Parathyroid adenoma (tissue), 2 donors: ENCODE data around the gene CDH18.
A peak's percentile ranks its signal among the peaks of the same experiment; 100 is the strongest.

Experiments used
- H2AFZ ChIP-seq: fragments of 300-600 bp; sonication (generic); one replicate; pipeline ENCODE4 v1.7.0; 2017; ENCODE audit warnings: antibody characterized with exemption, mild to moderate bottlenecking
- H3K27ac ChIP-seq: fragments of 300-600 bp; sonication (generic); one replicate; pipeline ENCODE4 v1.7.0; 2017
- H3K27me3 ChIP-seq: fragments of 300-600 bp; sonication (generic); one replicate; pipeline ENCODE4 v1.7.0; 2017; ENCODE audit warnings: low read length; ENCODE audit not compliant: control insufficient read depth, insufficient read depth
- H3K36me3 ChIP-seq: fragments of 300-600 bp; sonication (generic); one replicate; pipeline ENCODE4 v1.7.0; 2017; ENCODE audit warnings: low read length; ENCODE audit not compliant: control insufficient read depth, insufficient read depth
- H3K4me1 ChIP-seq: fragments of 300-600 bp; sonication (generic); one replicate; pipeline ENCODE4 v1.7.0; 2017; ENCODE audit warnings: control low read depth
- H3K4me2 ChIP-seq: fragments of 300-600 bp; sonication (generic); one replicate; pipeline ENCODE4 v1.7.0; 2017; ENCODE audit warnings: low read length
- H3K4me3 ChIP-seq: fragments of 300-600 bp; sonication (generic); one replicate; pipeline ENCODE4 v1.7.0; 2017; ENCODE audit warnings: low read depth, low read length
- H3K79me2 ChIP-seq: fragments of 300-600 bp; sonication (generic); one replicate; pipeline ENCODE4 v1.7.0; 2017; ENCODE audit warnings: control low read depth
- H3K9ac ChIP-seq: fragments of 300-600 bp; sonication (generic); one replicate; pipeline ENCODE4 v1.7.0; 2017; ENCODE audit warnings: mild to moderate bottlenecking
- H3K9me3 ChIP-seq: fragments of 300-600 bp; sonication (generic); one replicate; pipeline ENCODE4 v1.7.0; 2017; ENCODE audit warnings: low read length; ENCODE audit not compliant: control insufficient read depth
- TF ChIP-seq, protein P1 (sequence below): fragments of 300-600 bp; sonication (generic); IDR thresholded peaks from one replicate; pipeline ENCODE4 v1.7.0; 2017; ENCODE audit warnings: antibody characterized with exemption, mild to moderate bottlenecking
- donor health status: primary hyperparathyroidism.

The CDH18 gene

DNA sequence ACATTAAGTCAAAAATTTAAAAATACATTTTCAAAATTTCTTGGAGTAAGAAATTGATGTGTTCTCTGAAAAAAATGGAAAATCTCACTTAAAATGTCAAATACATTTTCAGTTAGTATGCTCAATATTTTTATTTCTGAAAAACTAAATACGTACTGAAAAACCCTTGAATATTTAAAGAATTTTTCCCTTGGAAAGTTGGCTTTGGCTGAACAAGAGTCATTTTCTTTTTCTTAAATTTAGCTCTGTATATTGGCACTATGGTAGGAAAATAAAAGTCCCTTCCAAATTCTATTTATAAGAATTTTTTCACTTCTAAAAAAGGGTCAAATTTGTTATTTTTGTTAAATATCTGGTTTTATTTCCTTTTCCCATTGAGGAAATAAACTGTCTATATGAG is 29.0 kb upstream of the CDH18 start:
- TF ChIP-seq, protein P1, sequence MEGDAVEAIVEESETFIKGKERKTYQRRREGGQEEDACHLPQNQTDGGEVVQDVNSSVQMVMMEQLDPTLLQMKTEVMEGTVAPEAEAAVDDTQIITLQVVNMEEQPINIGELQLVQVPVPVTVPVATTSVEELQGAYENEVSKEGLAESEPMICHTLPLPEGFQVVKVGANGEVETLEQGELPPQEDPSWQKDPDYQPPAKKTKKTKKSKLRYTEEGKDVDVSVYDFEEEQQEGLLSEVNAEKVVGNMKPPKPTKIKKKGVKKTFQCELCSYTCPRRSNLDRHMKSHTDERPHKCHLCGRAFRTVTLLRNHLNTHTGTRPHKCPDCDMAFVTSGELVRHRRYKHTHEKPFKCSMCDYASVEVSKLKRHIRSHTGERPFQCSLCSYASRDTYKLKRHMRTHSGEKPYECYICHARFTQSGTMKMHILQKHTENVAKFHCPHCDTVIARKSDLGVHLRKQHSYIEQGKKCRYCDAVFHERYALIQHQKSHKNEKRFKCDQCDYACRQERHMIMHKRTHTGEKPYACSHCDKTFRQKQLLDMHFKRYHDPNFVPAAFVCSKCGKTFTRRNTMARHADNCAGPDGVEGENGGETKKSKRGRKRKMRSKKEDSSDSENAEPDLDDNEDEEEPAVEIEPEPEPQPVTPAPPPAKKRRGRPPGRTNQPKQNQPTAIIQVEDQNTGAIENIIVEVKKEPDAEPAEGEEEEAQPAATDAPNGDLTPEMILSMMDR, result no peak
- no peaks in the 10 kb centered on the region for H3K36me3 ChIP-seq
- H3K27me3 ChIP-seq, result no peaks in the 10 kb centered on the region
- no peaks in the 10 kb centered on the region for H3K9me3 ChIP-seq
- no peaks in the 10 kb centered on the region for H3K79me2 ChIP-seq
- no peak overlapping the region for H2AFZ ChIP-seq
- H3K9ac ChIP-seq, result no peak overlapping the region
- H3K27ac ChIP-seq, result no peak overlapping the region
- no peak overlapping the region for H3K4me2 ChIP-seq
- H3K4me3 ChIP-seq, result no peak overlapping the region
- H3K4me1 ChIP-seq, result no peaks in the 10 kb centered on the region

DNA sequence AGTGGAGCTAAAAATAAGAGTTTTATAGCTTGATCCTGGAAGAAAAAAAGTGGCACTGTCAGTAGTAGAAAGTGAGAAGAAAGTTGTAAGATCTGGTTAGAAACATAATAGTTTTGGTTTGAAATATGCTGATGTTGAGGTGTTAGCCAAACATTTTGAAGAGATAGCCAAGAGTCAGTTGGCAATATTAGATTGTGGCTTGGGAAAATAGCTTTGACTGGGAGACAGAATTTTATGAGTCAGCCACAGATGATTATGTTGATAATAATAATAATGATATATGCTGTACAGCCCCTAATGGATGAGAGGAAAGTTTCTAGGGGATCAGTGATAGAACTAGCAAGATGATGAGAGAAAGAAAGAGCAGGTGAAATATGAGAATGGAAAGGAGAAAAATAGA is 12.4 kb upstream of the CDH18 start:
- Histone ChIP-seq H3K36me3 (no peaks in the 10 kb centered on the region), H3K27ac (no peak overlapping the region)
- TF ChIP-seq, protein P1, result no peak

DNA sequence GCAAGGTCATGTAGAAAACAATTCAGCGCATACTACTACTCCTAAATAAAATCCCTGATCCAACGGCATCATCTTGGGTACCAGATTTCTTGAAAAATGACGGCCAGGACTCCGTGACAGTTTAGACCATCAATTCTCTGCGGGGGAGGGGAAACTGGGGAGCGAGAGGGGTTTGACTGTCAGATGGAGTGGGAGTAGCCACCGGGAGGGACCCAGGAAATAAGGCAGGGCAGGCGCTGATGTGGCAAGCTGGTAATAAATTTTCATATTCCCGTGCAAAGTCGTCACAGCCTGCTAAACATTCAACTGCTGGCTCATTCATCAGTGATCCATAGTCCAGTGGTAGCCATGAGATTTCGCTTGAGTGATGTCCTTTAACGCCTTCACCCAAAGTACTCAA is 457 bp upstream of the CDH18 start:
- Histone ChIP-seq H3K27me3 (no peaks in the 10 kb centered on the region), H3K9me3 (no peaks in the 10 kb centered on the region), H3K4me2 (peak overlapping the region; percentile 62), H3K4me1 (no peaks in the 10 kb centered on the region), H3K4me3 (peak overlapping the region; percentile 35), H3K27ac (no peak overlapping the region), H3K36me3 (no peaks in the 10 kb centered on the region), H3K9ac (no peak overlapping the region), H3K79me2 (no peaks in the 10 kb centered on the region), H2AFZ (peak overlapping the region; percentile 35)
- TF ChIP-seq, protein P1, result no peak

More for the DNA sequence above, 12.4 kb upstream of the CDH18 start:
- no peak overlapping the region for H3K4me2 ChIP-seq
- H3K4me3 ChIP-seq, result no peak overlapping the region
- H3K9ac ChIP-seq, result no peak overlapping the region
- no peak overlapping the region for H2AFZ ChIP-seq
- H3K79me2 ChIP-seq, result no peaks in the 10 kb centered on the region
- H3K9me3 ChIP-seq, result no peaks in the 10 kb centered on the region
- H3K4me1 ChIP-seq, result no peaks in the 10 kb centered on the region
- H3K27me3 ChIP-seq, result no peaks in the 10 kb centered on the region

DNA sequence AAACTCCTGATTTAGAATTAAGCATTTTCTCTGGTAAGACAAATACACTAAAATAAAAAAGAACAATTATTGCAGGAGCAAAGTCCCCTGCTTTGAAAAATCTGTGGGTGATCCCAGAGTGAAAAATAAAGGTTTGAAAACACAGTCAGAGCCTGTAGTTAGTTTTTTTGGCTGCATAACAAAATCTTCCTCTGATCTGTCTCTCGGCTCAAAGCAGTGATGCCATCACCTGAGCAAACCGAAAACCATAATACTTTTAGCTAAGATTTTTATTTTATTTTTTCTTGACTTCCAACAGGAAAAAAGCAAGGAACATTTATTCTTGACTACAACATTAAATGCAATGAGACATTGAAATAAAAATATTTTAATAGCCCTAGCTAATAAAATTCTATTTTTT is 1.2 kb downstream of the CDH18 start:
- Histone ChIP-seq H3K4me3 (no peak overlapping the region), H3K4me1 (no peaks in the 10 kb centered on the region), H3K79me2 (no peaks in the 10 kb centered on the region), H3K27ac (no peak overlapping the region), H3K9me3 (no peaks in the 10 kb centered on the region), H3K9ac (no peak overlapping the region), H3K4me2 (no peak overlapping the region), H3K36me3 (no peaks in the 10 kb centered on the region), H3K27me3 (no peaks in the 10 kb centered on the region), H2AFZ (no peak overlapping the region)
- TF ChIP-seq, protein P1, result no peak

DNA sequence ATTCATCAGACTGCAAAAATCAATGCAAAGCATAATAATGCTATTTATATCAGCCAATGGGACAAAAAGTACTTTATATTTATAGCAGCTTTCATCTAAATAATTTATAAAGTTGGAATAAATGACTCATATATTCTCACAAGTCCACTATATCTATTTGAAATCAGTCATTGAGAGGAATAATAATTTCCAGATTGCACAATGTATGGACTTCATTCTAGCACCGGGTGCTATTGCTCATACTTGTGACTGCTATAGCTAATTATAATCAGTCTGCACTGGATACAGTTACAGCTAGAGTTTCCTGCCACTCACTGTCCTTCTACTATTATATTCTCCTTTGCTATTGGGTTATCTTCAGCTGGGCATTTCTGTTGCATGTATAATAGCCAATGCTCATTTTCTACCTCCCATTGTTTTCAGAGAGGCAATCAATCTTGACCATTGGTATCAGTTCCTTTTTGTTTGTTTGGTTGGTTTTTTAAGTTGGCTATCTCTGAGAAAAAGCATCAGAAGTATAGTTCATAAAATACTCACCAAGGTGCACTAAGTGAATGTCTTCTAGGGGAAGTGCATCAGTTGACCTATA is 1.9 kb downstream of the CDH18 start:
- H3K4me3 ChIP-seq, result no peak overlapping the region
- H3K9me3 ChIP-seq, result no peaks in the 10 kb centered on the region
- H3K36me3 ChIP-seq, result no peaks in the 10 kb centered on the region
- H3K9ac ChIP-seq, result no peak overlapping the region
- no peaks in the 10 kb centered on the region for H3K4me1 ChIP-seq
- H3K4me2 ChIP-seq, result no peak overlapping the region
- H3K27ac ChIP-seq, result no peak overlapping the region
- no peaks in the 10 kb centered on the region for H3K79me2 ChIP-seq
- TF ChIP-seq, protein P1, result no peak
- no peak overlapping the region for H2AFZ ChIP-seq
- H3K27me3 ChIP-seq, result no peaks in the 10 kb centered on the region
